HG03565 (cell line): Measurements from ENCODE around the gene ADGRA3.
"Not testable (repeated sequence)": the region's sequence is repeated elsewhere in the genome, so short reads cannot be mapped to it uniquely, and the experiment has no call there.

Source experiments
- ATAC-seq: cut with Tn5 transposase; IDR thresholded peaks from one replicate; pipeline ENCODE4 v1.9.1; 2021; ENCODE audit warnings: mild to moderate bottlenecking, moderate library complexity; ENCODE audit not compliant: unreplicated experiment

ADGRA3 gene

GRCh38 chr4:22482250-22483127 is 33.4 kb downstream of the ADGRA3 start:
- ATAC-seq = no peak

GRCh38 chr4:22480675-22481327 is 35.1 kb downstream of the ADGRA3 start:
- ATAC-seq = no peak

- ATAC-seq = no peak
Observed at GRCh38 chr4:22478426-22478825, 37.4 kb downstream of the ADGRA3 start.

- no peak for ATAC-seq
Observed at GRCh38 chr4:22477813-22478182, 38.1 kb downstream of the ADGRA3 start.

GRCh38 chr4:22477136-22477812 is 38.6 kb downstream of the ADGRA3 start:
- no peak for ATAC-seq

GRCh38 chr4:22476011-22476410 is 39.9 kb downstream of the ADGRA3 start:
- no peak for ATAC-seq

- not testable (repeated sequence) for ATAC-seq
Observed at GRCh38 chr4:22475311-22475646, 40.6 kb downstream of the ADGRA3 start.

GRCh38 chr4:22474636-22475310 is 41.1 kb downstream of the ADGRA3 start:
- ATAC-seq = no peak

GRCh38 chr4:22473268-22473667 is 42.6 kb downstream of the ADGRA3 start:
- ATAC-seq = no peak

- ATAC-seq = no peak
Observed at GRCh38 chr4:22471999-22472461, 43.8 kb downstream of the ADGRA3 start.

GRCh38 chr4:22471419-22471818 is 44.4 kb downstream of the ADGRA3 start:
- no peak for ATAC-seq

- ATAC-seq = no peak
Observed at GRCh38 chr4:22466581-22466980, 49.3 kb downstream of the ADGRA3 start.

- no peak for ATAC-seq
Observed at GRCh38 chr4:22465996-22466395, 49.9 kb downstream of the ADGRA3 start.

- ATAC-seq = no peak
Observed at GRCh38 chr4:22465349-22465748, 50.5 kb downstream of the ADGRA3 start.

- ATAC-seq = no peak
Observed at GRCh38 chr4:22463179-22463578, 52.7 kb downstream of the ADGRA3 start.

GRCh38 chr4:22462688-22463087 is 53.2 kb downstream of the ADGRA3 start:
- no peak for ATAC-seq

GRCh38 chr4:22460266-22460665 is 55.6 kb downstream of the ADGRA3 start:
- ATAC-seq = no peak

GRCh38 chr4:22458098-22458497 is 57.8 kb downstream of the ADGRA3 start:
- no peak for ATAC-seq

- ATAC-seq = no peak
Observed at GRCh38 chr4:22457348-22457747, 58.5 kb downstream of the ADGRA3 start.

GRCh38 chr4:22456291-22456690 is 59.6 kb downstream of the ADGRA3 start:
- ATAC-seq = no peak

- ATAC-seq = no peak
Observed at GRCh38 chr4:22454955-22455354, 60.9 kb downstream of the ADGRA3 start.
